Cerebellar nuclear complex (tissue), 1 donor: ENCODE measurements around the gene SENP2.
"Not testable (repeated sequence)": the region's sequence is repeated elsewhere in the genome, so short reads cannot be mapped to it uniquely, and the experiment has no call there.

Experiments used
- DNase-seq, 2 experiments: peaks; one replicate each; lab custom pipeline; 2025; lab: John Stamatoyannopoulos, UW

SENP2 gene

GRCh38 chr3:185647134-185647879, 61.2 kb downstream of the SENP2 start:
- DNase-seq = no peak

- DNase-seq = no peak
These were observed 61.8 kb downstream of the SENP2 start for GRCh38 chr3:185647880-185648210.

GRCh38 chr3:185648396-185648795, 62.3 kb downstream of the SENP2 start:
- no peak for DNase-seq

DNA sequence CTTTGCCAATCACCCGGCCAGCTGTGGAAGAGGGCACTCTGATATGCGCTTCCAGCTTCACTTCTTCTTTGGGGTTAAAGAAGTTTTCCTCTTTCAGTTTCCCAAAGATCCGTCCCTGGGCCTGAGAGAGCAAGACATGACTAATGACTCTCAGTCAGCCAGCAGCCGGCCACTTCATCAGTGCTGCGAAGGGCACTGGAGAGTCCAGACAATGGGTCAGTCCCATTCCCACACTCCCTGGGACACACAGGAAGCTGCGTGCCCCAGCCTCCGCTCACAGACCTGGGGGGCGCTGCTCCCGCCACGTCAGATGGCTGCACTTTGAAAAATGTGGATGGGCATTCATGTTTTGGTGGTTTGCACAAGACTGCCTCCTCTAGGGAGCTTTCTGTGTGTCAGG, 63.3 kb downstream of the SENP2 start:
- DNase-seq = no peak

GRCh38 chr3:185651971-185652370, 65.9 kb downstream of the SENP2 start:
- DNase-seq = no peak

- no peak for DNase-seq
These were observed 68.1 kb downstream of the SENP2 start for GRCh38 chr3:185653949-185654757.

GRCh38 chr3:185654758-185655145, 68.7 kb downstream of the SENP2 start:
- no peak for DNase-seq

GRCh38 chr3:185655426-185656320, 69.6 kb downstream of the SENP2 start:
- no peak for DNase-seq

DNA sequence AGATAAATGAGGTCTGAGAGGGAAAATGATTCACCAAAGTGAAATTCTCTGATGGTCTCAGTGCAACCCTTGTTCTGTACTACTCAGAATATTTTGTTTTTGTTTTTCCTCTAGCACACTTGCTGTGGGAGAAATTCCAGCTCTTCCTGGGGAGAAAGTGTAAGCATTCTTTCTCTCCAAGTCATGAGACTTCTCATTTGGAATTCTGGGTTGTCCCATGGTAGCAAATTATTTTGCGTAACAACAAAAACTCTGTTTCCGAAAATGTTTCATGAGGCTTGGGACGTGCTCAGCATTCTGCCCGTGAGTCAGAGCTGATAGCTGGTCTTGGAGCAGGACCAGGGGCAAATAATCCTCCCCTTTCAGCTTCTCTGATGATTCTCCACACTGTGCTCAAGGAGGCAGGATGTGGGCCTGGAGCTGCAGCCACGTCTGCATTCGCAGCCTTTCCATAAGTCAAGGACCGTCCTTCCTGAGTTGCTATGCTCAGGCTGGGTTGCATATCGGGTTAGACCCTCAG, 70.3 kb downstream of the SENP2 start:
- DNase-seq = no peak

DNA sequence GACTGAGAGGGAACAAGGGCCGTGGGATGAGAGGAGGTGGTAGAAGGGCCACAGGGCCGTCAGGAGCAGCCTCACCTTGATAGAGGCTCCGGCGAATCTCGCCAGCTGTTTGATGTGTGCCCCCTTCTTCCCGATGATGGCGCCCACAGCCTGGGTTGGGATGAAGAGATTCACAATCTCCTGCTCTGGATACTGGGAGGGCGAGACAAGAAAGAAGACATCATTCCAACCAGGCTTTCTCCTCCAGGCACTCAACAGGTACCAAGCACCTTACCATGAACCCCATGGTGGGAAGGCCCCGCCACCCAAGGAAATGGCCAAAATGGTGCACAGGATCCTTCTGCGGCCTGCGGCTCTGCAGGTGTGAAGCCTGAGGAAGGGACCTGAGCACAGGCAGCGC, 71.1 kb downstream of the SENP2 start:
- no peak for DNase-seq

DNA sequence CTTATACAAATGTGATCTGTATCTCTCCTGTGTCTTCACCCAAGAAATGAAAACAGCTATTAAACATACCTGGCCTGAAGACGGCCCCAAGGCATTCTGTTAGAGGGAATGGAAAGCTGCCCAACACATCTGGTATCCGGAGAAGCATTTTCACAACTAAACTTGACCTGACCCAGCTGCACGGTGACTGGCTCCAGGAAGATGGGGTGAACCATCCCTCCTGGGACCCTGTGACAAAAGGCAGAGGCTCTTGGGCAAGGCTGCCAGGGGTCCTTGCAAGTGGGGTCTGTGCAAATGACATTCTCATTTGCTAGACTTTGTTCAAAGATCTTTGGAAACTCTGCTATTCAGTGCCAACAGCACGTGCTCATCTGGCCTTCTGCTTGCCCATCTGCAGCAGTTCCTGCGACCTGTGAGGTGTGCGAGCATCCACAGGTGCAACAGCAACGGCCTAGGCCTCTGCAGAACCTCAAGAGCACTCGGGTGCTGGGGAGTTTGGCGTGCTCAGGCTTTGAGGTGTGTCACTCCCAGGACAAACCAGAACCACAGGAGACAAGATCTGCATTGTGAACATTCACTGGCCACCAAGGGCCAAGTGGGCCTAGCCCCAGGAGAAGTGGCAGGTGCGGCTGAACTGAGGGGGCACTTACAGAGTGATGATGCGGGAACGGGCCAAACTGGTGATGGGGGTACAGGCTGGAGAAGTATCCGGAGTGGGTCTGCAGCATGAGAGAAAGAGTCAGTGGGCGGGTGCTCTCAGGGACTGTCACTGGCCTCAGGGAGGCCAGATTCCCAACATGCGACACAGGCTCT, 71.8 kb downstream of the SENP2 start:
- DNase-seq = no peak

GRCh38 chr3:185658504-185658912, 72.4 kb downstream of the SENP2 start:
- no peak for DNase-seq

- no peak for DNase-seq
These were observed 72.8 kb downstream of the SENP2 start for GRCh38 chr3:185658943-185659342.

DNA sequence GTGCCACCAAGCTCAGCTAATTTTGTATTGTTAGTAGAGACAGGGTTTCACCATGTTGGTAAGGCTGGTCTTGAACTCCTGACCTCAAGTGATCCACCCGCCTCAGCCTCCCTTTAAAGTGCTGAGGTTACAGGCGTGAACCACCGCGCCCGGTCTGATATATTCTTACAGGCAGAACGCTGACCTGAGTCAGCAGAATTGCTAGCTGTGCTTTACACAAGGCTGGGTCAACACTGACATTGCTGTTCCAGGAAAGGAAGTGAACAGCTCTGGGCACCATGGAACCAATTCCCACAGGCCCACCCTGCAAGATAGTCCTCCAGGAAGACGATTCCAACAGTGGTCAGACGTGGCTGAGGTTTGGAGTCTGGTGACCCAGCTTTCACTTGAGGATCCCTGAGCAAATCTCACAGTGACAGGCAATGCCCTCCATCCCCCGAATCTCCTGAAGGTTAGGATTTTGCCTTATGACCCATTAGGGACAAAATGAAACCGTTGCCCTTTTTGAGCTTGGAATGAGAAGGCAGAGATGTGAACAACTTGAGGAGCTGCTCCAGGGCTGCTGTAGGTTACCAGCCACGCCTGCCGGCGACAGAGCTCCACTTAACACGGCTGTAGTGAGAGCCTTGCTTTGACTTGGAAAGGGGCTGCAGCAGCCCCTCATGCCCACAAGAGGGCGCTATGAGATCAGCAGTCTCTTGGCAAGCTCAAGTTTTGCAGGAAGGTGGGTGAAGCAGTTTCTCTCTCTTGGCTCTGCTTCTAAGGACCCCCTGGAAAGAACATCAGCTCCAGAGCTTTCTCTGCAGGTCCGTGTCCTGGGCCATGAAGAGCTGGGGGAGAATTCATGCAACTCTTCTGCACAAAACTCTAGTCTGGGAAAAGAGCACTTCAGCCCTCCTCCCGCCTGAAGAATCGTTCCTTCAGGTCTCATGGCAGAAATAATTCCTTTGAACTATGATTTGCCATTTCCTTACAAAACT, 74.1 kb downstream of the SENP2 start:
- DNase-seq = peak; percentile 5 to 38

DNA sequence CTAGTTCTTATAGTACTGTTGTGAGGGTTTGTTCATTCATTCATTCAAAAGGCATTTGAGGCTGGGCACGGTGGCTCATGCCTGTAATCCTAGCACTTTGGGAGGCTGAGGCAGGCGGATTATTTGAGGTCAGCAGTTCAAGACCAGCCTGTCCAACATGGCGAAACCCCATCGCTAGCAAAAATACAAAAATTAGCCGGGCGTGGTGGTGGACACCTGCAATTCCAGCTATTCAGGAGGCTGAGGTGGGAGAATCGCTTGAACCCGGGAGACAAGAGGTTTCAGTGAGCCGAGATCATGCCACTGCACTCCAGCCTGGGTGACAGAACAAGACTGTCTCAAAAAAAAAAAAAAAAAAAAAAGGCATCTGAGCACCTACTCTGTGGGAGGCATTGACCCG, 75.2 kb downstream of the SENP2 start:
- not testable (repeated sequence) for DNase-seq

GRCh38 chr3:185661772-185662171, 75.7 kb downstream of the SENP2 start:
- DNase-seq = no peak

DNA sequence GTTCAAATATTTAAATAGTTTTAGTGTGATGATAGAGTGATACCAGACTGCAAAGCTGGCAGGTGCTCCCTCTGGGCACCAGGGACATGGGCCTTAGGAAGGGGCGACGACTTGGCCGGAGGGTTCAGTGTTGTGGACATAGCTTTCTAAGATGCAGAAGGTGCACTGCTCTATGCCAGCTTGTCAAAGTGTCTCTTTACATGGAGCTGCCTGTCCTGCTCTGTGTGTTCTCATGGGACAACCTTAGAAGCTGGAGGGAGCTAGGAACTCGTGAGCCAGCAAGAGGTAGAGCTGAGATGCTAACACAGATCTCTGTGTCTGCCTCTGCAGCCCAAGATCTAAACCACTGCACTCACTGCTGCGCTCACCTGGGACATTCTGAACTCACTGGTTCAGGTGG, 77.8 kb downstream of the SENP2 start:
- no peak for DNase-seq

DNA sequence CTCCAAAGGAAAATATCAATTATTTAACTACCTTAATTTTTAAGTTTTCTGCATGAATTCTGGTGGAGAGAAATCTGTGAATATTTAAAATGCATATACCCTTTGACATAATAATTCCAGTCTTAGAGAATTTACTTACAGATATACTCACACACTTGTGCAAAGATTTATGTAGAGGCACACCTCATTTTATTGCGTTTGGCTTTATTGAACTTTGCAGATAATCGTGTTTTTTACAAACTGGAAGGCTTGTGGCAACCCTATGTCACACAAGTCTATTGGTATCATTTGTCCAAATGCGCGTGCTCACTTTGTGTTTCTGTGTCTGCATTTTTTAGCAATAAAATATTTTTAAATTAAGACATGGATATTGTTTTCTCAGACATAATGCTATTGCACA, 81.5 kb downstream of the SENP2 start:
- DNase-seq = no peak

GRCh38 chr3:185677146-185677829, 91.2 kb downstream of the SENP2 start:
- DNase-seq = peak in 1 of 2 experiments; percentile 23

GRCh38 chr3:185678027-185678426, 91.9 kb downstream of the SENP2 start:
- DNase-seq = no peak
